Measurements from ENCODE around the gene CCDC38. TPM values are rescaled to one million over a fixed set of nuclear protein-coding genes. Genes with fewer than 3 reads are reported as not detected.

Gene CCDC38
- polyA plus RNA-seq, 1 donor from 2014 or later: not detected

DNA sequence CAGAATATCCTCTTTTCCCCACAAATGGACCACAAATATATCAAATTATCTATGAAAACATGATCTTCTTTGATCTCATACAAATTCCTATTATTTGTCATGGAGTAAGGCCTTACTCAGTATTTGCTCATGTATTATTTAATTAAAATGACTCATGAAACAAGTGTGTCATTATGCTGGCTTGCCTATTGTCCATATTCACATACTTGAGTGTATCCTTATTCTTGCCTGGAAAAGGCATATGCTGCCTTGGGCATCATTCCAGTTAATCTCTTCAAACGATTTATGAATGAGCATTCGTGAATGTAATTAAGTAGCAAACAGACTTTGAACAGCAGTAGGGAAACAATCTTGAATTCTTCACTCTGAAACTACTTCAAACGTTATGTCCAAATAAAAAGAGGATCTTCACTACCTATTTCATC lies 106.2 kb downstream of the CCDC38 start:
- Histone ChIP-seq H3F3A (ENCODE audit: insufficient read depth, low read length, poor library complexity, severe bottlenecking) (no peaks in the 10 kb centered on the region), H3K9me3 (ENCODE audit: low read length) (no peaks in the 10 kb centered on the region), H2AFZ (ENCODE audit: low read depth, low read length) (no peak overlapping the region), H3K9me2 (ENCODE audit: insufficient read depth, low read length) (no peaks in the 10 kb centered on the region), H3K4me2 (ENCODE audit: low read length) (no peak overlapping the region), H3K36me3 (ENCODE audit: insufficient read depth, low read length) (no peaks in the 10 kb centered on the region), H3K79me2 (replicated peaks; ENCODE audit: insufficient read depth, low read length) (no peaks in the 10 kb centered on the region), H3K9ac (ENCODE audit: low read length) (no peak overlapping the region), H4K20me1 (ENCODE audit: insufficient read depth) (no peaks in the 10 kb centered on the region), H3K27ac (ENCODE audit: low read length) (no peak overlapping the region), H3K4me3 (ENCODE audit: low read length) (no peak overlapping the region), H3K27me3 (ENCODE audit: insufficient read depth, low read depth, low read length) (no peaks in the 10 kb centered on the region)
- no peak for TF ChIP-seq POLR2AphosphoS5 (IDR thresholded peaks at IDR 0.05)

DNA sequence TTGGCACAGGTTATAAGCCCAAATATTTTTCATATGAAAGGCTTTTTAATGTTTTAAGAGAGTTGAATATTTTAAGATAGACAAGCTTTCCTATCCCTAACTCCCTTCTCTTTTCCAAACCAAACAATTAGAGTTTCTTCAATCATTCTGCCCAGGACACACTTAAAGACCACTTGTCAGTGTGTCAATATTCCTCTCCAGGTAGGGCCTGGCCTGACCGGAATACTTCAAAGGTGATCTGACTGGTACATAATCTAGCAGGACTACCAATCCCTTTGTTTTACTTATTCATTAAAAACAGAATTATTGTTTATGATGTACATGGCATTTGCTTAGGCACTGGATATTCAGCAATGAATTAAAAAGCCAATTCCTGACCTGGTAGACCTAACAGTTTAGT lies 107.8 kb downstream of the CCDC38 start:
- Histone ChIP-seq H3K27me3 (ENCODE audit: insufficient read depth, low read depth, low read length) (no peaks in the 10 kb centered on the region), H2AFZ (ENCODE audit: low read depth, low read length) (no peak overlapping the region), H3K27ac (ENCODE audit: low read length) (no peak overlapping the region), H3K36me3 (ENCODE audit: insufficient read depth, low read length) (no peaks in the 10 kb centered on the region), H3F3A (ENCODE audit: insufficient read depth, low read length, poor library complexity, severe bottlenecking) (no peaks in the 10 kb centered on the region), H3K9me3 (ENCODE audit: low read length) (no peaks in the 10 kb centered on the region), H3K9ac (ENCODE audit: low read length) (no peak overlapping the region), H3K9me2 (ENCODE audit: insufficient read depth, low read length) (no peaks in the 10 kb centered on the region), H4K20me1 (ENCODE audit: insufficient read depth) (no peaks in the 10 kb centered on the region), H3K79me2 (replicated peaks; ENCODE audit: insufficient read depth, low read length) (no peaks in the 10 kb centered on the region), H3K4me2 (ENCODE audit: low read length) (no peak overlapping the region), H3K4me3 (ENCODE audit: low read length) (no peak overlapping the region)
- TF ChIP-seq SMC3 (conservative IDR thresholded peaks at IDR 0.05; ENCODE audit: poor library complexity): no peak
- TF ChIP-seq EP300 (conservative IDR thresholded peaks at IDR 0.05; ENCODE audit: poor library complexity, severe bottlenecking): no peak
- no peak for TF ChIP-seq RAD21 (conservative IDR thresholded peaks at IDR 0.05)

DNA sequence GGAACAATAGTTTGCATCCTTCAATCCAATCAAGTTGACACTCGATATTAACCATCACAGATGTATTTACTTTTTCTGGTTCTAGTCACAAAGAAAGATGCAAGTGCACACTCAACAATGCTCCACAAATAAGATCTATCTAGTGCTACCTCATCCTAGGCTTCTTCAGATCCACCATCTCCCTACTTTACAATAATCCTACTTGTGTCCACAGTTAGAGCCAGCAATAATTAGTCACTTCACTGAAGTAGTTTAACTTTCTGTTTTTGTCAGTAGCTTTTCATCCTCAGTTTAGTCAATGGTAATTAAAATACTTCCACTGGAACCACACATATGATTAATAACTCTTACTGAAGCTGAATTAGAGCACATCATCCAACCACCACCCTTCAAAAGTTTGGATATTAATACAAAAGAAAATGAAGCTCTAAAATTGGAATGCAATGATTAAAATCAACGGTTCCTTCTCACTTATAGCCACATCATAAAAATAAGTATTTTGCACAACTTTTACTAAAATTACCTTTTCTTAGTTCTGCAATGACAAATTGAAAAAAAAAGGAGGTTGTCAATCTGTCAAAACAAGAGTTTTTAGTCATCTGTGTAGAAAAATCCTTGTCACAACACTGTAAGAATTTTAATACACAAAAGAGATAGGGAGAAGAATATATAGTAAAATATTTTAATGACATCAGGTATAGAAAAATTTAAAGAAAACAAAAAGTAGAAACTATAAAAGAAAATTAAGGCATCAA lies 111.9 kb downstream of the CCDC38 start:
- Histone ChIP-seq H2AFZ (ENCODE audit: low read depth, low read length) (no peak overlapping the region), H3K9ac (ENCODE audit: low read length) (no peak overlapping the region), H3K4me2 (ENCODE audit: low read length) (no peak overlapping the region), H3K27me3 (ENCODE audit: insufficient read depth, low read depth, low read length) (no peaks in the 10 kb centered on the region), H3K36me3 (ENCODE audit: insufficient read depth, low read length) (no peaks in the 10 kb centered on the region), H4K20me1 (ENCODE audit: insufficient read depth) (no peaks in the 10 kb centered on the region), H3F3A (ENCODE audit: insufficient read depth, low read length, poor library complexity, severe bottlenecking) (no peaks in the 10 kb centered on the region), H3K9me3 (ENCODE audit: low read length) (no peaks in the 10 kb centered on the region), H3K4me3 (ENCODE audit: low read length) (no peak overlapping the region), H3K27ac (ENCODE audit: low read length) (no peak overlapping the region), H3K79me2 (replicated peaks; ENCODE audit: insufficient read depth, low read length) (no peaks in the 10 kb centered on the region), H3K9me2 (ENCODE audit: insufficient read depth, low read length) (no peaks in the 10 kb centered on the region)
- TF ChIP-seq EZH2 (IDR thresholded peaks at IDR 0.05; ENCODE audit: borderline replicate concordance, insufficient read depth, low read length, poor library complexity, severe bottlenecking) (no peak), SMC3 (conservative IDR thresholded peaks at IDR 0.05; ENCODE audit: poor library complexity) (no peak), EP300 (conservative IDR thresholded peaks at IDR 0.05; ENCODE audit: poor library complexity, severe bottlenecking) (no peak)

- Histone ChIP-seq H3F3A (ENCODE audit: insufficient read depth, low read length, poor library complexity, severe bottlenecking) (no peaks in the 10 kb centered on the region), H3K36me3 (ENCODE audit: insufficient read depth, low read length) (no peaks in the 10 kb centered on the region), H3K9ac (ENCODE audit: low read length) (no peak overlapping the region), H3K4me3 (ENCODE audit: low read length) (no peak overlapping the region), H4K20me1 (ENCODE audit: insufficient read depth) (no peaks in the 10 kb centered on the region), H3K9me2 (ENCODE audit: insufficient read depth, low read length) (no peaks in the 10 kb centered on the region), H2AFZ (ENCODE audit: low read depth, low read length) (no peak overlapping the region), H3K27ac (ENCODE audit: low read length) (no peak overlapping the region), H3K4me2 (ENCODE audit: low read length) (no peak overlapping the region), H3K9me3 (ENCODE audit: low read length) (no peaks in the 10 kb centered on the region), H3K79me2 (replicated peaks; ENCODE audit: insufficient read depth, low read length) (no peaks in the 10 kb centered on the region), H3K27me3 (ENCODE audit: insufficient read depth, low read depth, low read length) (no peaks in the 10 kb centered on the region)
- no peak for TF ChIP-seq SMC3 (conservative IDR thresholded peaks at IDR 0.05; ENCODE audit: poor library complexity)
- no peak for TF ChIP-seq REST (IDR thresholded peaks at IDR 0.05; ENCODE audit: borderline replicate concordance)
- no peak for TF ChIP-seq CTCF (IDR thresholded peaks at IDR 0.05; ENCODE audit: poor library complexity, severe bottlenecking)
- no peak for TF ChIP-seq MXI1 (conservative IDR thresholded peaks at IDR 0.05; ENCODE audit: poor library complexity, severe bottlenecking)
- no peak for TF ChIP-seq TAF1 (IDR thresholded peaks at IDR 0.05; ENCODE audit: low read depth)
- no peak for TF ChIP-seq EZH2 (IDR thresholded peaks at IDR 0.05; ENCODE audit: borderline replicate concordance, insufficient read depth, low read length, poor library complexity, severe bottlenecking)
- TF ChIP-seq POLR2AphosphoS5 (IDR thresholded peaks at IDR 0.05): no peak
- TF ChIP-seq EP300 (conservative IDR thresholded peaks at IDR 0.05; ENCODE audit: poor library complexity, severe bottlenecking): no peak
- no peak for TF ChIP-seq RAD21 (conservative IDR thresholded peaks at IDR 0.05)
These were observed 113.0 kb downstream of the CCDC38 start for GRCh38 chr12:95829395-95829794.

Measured in neural cell (in vitro differentiated cells).